Activated CD4-positive, alpha-beta T cell treated with anti-CD3 and anti-CD28 coated beads, Interleukin-2, amount 10 ng/mL, durations not matched to agents 24 days and 14 days (primary cell): Measurements from ENCODE around the gene GLT1D1. TPM values are rescaled to one million over a fixed set of nuclear protein-coding genes. Genes with fewer than 3 reads are reported as not detected.
"Not testable (repeated sequence)": the region's sequence is repeated elsewhere in the genome, so short reads cannot be mapped to it uniquely, and the experiment has no call there.

Experiments
- DNase-seq: peaks from one replicate; pipeline ENCODE4 v3.0.0; 2022
- H3K27ac Mint-ChIP-seq: one replicate; pipeline ENCODE4 v1.8.0; 2022; ENCODE audit warnings: mild to moderate bottlenecking, mixed read lengths
- H3K27me3 Mint-ChIP-seq: one replicate; pipeline ENCODE4 v1.8.0; 2022; ENCODE audit warnings: mixed read lengths
- H3K36me3 Mint-ChIP-seq: one replicate; pipeline ENCODE4 v1.8.0; 2022; ENCODE audit warnings: low read depth, mild to moderate bottlenecking, mixed read lengths
- H3K4me1 Mint-ChIP-seq: one replicate; pipeline ENCODE4 v1.8.0; 2021; ENCODE audit warnings: mixed read lengths
- H3K4me3 Mint-ChIP-seq: one replicate; pipeline ENCODE4 v1.8.0; 2022; ENCODE audit warnings: mild to moderate bottlenecking, moderate library complexity, mixed read lengths
- H3K9me3 Mint-ChIP-seq: one replicate; pipeline ENCODE4 v1.8.0; 2021; ENCODE audit warnings: mixed read lengths
- intact Hi-C: fragments of 100-400 bp; cut with micrococcal nuclease; formaldehyde crosslinking; loops from one replicate; pipeline ENCODE4 v1.15.1; 2023
- total RNA-seq: library from RNA; stranded (reverse); gene quantifications from 2 replicates; pipeline ENCODE4 v1.2.3, GENCODE V29; 2022

Gene GLT1D1
- 2.2 TPM in 2 replicates for total RNA-seq

DNA sequence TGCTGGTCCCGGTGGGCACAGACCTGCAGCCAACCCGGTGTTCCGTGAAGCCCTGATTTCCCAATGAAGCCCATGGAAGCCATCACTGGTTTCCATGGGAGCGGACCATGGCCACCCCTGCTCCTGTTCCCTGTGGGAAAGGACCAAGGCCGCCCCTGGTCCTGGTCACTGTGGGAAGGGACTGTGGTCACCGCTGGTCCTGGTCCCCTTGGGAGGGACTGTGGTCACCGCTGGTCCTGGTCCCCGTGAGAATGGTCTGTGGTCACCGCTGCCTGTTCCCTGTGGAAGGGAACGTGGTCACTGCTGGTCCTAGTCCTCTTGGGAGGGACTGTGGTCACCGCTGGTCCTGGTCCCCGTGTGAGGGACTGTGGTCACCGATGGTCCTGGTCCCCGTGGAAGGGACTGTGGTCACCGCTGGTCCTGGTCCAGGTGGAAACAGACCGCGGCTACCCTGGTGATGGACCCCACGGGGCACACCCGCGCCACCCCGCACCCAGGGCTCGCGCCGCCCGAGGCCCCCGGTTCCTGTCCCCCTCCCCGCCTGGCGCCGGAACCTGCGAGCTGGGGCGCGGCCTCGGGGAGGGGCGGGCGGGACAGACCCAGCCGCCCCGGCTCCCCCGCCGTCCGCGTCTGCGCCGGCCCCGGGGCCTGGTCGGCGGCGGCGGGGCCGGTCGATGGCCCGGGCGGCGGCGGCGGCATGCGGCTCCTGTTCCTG lies at the start of gene GLT1D1:
GLT1D1 (plus strand) TSS at position 594 of the 715 bp plus-strand sequence; CDS start at position 698, 104 bp downstream.
- Mint-ChIP-seq H3K4me1 (no peaks in the 10 kb centered on the region), H3K4me3 (peak within 1 kb of the TSS; percentile 55), H3K36me3 (peaks cover 2% of the 10 kb centered on the region), H3K27ac (no peak within 1 kb of the TSS), H3K27me3 (peaks cover 27% of the 10 kb centered on the region), H3K9me3 (peaks cover 4% of the 10 kb centered on the region)
- intact Hi-C loops: no loop called here
- DNase-seq: no peak

DNA sequence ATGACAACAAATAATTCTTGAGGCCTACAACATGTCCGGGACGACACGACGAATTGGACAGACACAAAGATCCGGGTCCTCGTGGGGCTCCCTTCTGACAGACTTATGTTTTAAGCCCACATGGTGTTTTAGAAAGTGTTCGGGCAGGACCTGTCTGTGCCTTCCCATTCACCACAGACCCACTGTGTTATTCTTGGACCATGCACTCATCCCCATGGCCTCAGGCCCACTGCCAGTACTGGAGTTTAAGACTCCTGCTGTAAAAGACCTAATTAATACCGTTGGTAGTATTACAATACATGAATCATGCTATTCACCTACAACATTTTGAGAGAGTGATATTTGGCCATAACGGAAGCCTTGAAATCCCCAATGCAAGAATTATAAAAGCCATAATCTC lies 49.5 kb upstream of the GLT1D1 start:
- H3K4me1 Mint-ChIP-seq: peaks cover 12% of the 10 kb centered on the region
- no peak for DNase-seq
- no peaks in the 10 kb centered on the region for H3K9me3 Mint-ChIP-seq
- peaks cover 62% of the 10 kb centered on the region for H3K36me3 Mint-ChIP-seq
- intact Hi-C loops: no loop called here
- no peak overlapping the region for H3K4me3 Mint-ChIP-seq
- no peaks in the 10 kb centered on the region for H3K27me3 Mint-ChIP-seq
- no peak overlapping the region for H3K27ac Mint-ChIP-seq

DNA sequence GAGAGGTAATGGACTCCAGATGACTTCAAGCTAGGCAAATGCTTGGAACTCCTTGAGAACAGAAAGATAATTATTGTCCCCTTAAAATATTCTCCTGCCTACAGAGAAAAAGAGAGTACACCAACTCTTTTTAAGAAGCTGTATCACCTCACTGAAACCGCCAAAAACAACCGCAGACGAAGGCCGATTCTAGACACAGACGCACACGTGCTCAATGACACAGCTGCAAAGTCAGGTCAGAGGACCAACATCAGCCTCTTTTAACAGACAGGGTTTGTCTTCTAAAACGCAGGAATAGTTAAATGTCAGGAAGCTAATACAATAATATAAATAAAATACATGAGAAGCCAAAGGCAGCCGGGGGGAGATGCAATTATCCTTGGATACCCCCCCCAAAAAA lies 48.5 kb upstream of the GLT1D1 start:
- H3K4me3 Mint-ChIP-seq: no peak overlapping the region
- H3K9me3 Mint-ChIP-seq: no peaks in the 10 kb centered on the region
- H3K36me3 Mint-ChIP-seq: peaks cover 63% of the 10 kb centered on the region
- no peak for DNase-seq
- H3K27ac Mint-ChIP-seq: no peak overlapping the region
- no peaks in the 10 kb centered on the region for H3K27me3 Mint-ChIP-seq
- intact Hi-C loops: no loop called here
- peaks cover 16% of the 10 kb centered on the region for H3K4me1 Mint-ChIP-seq

DNA sequence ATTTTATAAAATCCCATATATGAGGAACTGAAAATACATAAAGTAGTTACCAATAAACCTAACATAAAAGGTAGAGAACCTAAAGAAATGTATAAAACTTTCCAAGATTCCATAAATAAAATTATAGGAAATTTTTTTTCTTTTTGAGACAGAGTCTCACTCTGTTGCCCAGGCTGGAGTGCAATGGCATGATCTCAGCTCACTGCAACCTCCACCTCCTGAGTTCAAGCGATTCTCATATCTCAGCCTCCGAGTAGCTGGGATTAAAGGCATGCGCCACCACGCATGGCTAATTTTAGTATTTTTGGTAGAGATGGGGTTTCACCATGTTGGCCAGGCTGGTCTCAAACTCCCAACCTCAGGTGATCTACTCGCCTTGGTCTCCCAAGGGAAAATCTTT lies 47.9 kb upstream of the GLT1D1 start:
- peaks cover 65% of the 10 kb centered on the region for H3K36me3 Mint-ChIP-seq

DNA sequence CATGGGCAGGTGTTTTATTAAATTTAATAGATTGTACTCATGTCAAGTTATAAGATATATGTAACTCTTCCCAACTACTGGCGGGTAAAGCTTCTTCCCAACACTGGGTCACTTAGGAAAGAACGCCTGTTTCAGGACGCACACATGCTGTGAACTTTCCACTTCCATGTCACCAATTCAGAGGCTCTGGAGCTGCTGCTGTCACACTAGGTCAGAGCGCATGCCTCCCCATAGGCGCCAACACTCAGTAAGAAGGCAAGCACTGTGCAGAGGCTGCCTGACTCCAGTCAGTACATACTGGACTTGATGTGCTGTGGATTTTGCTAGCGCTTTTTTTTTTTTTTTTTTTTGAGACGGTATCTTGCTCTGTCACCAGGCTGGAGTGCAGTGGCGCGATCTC lies 46.7 kb upstream of the GLT1D1 start:
- Mint-ChIP-seq H3K27me3 (no peaks in the 10 kb centered on the region), H3K4me1 (peaks cover 33% of the 10 kb centered on the region), H3K9me3 (no peaks in the 10 kb centered on the region), H3K4me3 (no peak overlapping the region), H3K27ac (no peak overlapping the region), H3K36me3 (peaks cover 62% of the 10 kb centered on the region)
- intact Hi-C loops: no loop called here
- DNase-seq: no peak

More for the DNA sequence above, 47.9 kb upstream of the GLT1D1 start:
- DNase-seq, H3K9me3 Mint-ChIP-seq, H3K27me3 Mint-ChIP-seq, intact Hi-C loops, H3K27ac Mint-ChIP-seq, H3K4me3 Mint-ChIP-seq: not testable (repeated sequence)
- peaks cover 22% of the 10 kb centered on the region for H3K4me1 Mint-ChIP-seq

DNA sequence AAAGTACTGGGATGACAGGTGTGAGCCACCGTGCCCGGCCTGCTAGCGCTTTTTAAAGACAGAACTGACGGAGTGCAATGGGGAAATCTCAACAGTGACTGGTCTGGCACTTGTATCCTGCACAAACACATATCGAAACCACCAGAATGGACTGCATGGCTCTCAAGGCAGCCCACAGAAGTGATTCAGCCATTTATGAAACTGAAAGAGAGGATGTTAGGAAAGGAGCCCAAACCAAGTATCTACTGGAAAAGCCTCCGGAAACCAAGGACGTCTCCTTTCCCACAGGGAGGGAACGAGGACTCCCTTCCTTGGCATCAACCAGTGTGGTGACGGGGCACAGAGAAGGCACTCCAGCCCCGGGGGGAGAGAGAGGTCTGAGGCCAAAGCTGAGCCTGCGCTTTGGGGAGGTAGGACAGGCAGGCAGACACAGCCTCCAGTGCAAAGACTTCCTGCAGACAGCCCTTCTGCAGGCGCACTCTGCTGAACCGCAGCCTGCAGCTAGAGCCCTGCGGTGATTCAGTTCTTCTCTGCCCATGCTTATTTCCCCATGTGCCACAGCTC lies 46.0 kb upstream of the GLT1D1 start:
- intact Hi-C loops: no loop called here
- H3K27me3 Mint-ChIP-seq: no peaks in the 10 kb centered on the region
- H3K4me3 Mint-ChIP-seq: no peak overlapping the region
- peaks cover 35% of the 10 kb centered on the region for H3K4me1 Mint-ChIP-seq
- H3K9me3 Mint-ChIP-seq: no peaks in the 10 kb centered on the region
- no peak for DNase-seq
- H3K27ac Mint-ChIP-seq: no peak overlapping the region
- H3K36me3 Mint-ChIP-seq: peaks cover 66% of the 10 kb centered on the region

DNA sequence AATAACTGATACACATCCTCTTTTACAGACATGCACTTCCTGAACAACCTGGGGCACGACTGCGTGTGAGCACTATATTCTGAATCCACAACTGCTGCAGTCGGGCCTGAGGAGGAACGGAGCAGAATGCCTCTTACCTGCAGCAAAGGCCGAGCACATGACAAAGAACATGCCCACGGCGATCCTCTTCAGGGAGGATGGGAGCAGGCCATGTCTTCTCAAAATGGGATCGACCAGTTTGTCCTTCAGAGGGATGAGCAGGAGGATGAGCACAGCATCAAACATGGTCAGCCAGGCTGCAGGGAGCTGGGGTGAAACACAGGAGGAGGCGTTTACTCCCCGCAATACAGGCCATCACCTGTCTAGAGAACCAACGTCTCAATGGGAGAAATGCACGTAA lies 44.6 kb upstream of the GLT1D1 start:
- Mint-ChIP-seq H3K4me3 (no peak overlapping the region), H3K27ac (no peak overlapping the region), H3K36me3 (peaks cover 61% of the 10 kb centered on the region), H3K4me1 (peaks cover 40% of the 10 kb centered on the region), H3K9me3 (no peaks in the 10 kb centered on the region), H3K27me3 (no peaks in the 10 kb centered on the region)
- intact Hi-C loops: no loop called here
- DNase-seq: no peak

DNA sequence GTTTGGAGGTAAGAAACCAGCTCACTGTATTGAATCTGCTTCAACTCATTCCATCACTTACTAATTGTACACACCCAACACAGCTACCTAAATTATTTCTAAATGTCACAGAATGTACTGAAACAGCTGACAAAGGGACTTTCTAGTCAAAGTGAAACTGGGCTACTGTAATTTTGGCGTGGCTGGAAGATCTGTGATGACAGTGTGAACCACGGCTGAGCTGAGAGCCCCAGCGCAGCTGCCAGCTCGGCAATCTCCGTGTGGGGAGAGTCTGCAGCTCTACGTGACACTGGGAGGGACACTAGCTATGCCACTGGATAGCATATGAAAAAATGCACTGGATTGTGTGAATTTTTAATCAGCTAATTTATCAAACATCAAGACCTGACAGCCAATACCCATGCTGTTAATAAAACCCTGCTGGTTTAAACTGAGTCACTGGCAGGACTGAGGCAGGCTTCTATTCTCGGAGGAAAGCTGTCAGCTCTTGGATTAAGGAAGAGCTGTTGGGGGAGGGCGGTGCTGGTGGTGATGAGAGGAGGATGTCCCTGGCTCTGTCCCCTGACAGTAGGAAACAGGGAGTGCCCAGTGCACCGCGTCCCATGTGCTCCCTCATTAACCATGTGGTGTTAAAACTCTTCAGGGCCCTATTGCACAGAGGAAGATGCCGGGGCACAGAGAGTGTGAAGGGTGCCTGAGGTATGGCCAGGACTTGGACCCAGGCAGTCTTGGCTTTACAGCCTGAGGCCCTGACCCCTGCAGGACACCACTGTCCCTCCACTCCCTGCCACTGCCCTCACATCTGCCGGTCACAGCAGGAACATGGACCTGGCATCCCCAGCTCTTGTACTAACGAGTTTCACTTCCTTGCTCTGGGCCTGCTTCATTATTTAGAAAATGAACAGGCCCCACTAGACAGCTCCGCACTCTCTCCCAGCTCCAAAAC lies 42.8 kb upstream of the GLT1D1 start:
- Mint-ChIP-seq H3K9me3 (no peaks in the 10 kb centered on the region), H3K4me3 (peak overlapping the region; percentile 73), H3K36me3 (peaks cover 63% of the 10 kb centered on the region), H3K27me3 (no peaks in the 10 kb centered on the region), H3K4me1 (peaks cover 51% of the 10 kb centered on the region), H3K27ac (peak overlapping the region; percentile 82)
- DNase-seq: peak; percentile 84
- intact Hi-C loops: loop anchor here (1.0 kb wide), 1 partner anchor 13 kb away; the partner anchor contains the start of gene SLC15A4

DNA sequence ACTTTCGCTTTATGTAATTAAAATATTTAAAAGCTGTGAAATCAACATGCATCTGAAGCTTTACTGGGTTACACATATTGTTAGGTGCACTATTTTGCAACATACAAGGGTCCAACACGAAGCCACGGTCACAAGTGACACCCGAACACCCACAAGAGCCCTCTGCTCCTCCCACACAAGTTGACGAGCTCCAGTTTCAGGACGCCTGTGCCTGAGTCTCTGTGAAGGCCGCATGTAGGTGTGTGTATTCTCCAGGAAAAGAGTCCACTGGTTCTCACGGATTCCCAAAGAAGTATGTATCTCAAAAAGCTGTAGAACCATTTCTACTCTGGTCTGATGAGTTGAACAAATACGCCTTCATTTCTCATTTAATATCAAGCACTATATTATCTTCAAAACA lies 41.5 kb upstream of the GLT1D1 start:
- intact Hi-C loops: no loop called here
- peaks cover 57% of the 10 kb centered on the region for H3K36me3 Mint-ChIP-seq
- no peaks in the 10 kb centered on the region for H3K9me3 Mint-ChIP-seq

DNA sequence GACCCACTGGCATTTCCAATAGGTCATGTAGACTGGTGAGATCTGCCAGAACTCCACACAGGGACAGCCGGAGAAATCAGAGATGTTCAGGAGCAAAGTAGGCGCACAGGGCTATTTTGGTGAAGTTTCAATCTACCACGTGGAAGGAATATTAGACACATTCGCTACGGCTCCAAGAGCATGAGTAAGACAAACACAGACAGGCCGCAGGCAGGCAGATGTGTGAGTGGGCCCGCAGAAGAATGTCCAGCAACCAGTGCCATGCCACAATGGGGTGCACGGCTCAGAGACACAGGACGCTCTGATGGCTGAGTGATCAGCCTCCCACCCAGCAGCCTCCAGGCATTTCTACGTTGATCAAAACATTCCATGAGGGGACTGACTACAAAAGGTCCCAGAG lies 39.9 kb upstream of the GLT1D1 start:
- Mint-ChIP-seq H3K36me3 (peaks cover 55% of the 10 kb centered on the region), H3K27ac (no peak overlapping the region), H3K4me3 (no peak overlapping the region), H3K9me3 (no peaks in the 10 kb centered on the region), H3K4me1 (peaks cover 69% of the 10 kb centered on the region), H3K27me3 (no peaks in the 10 kb centered on the region)
- intact Hi-C loops: no loop called here
- DNase-seq: no peak

More for the DNA sequence above, 41.5 kb upstream of the GLT1D1 start:
- Mint-ChIP-seq H3K27me3 (no peaks in the 10 kb centered on the region), H3K4me1 (peaks cover 58% of the 10 kb centered on the region), H3K27ac (no peak overlapping the region), H3K4me3 (peak overlapping the region; percentile 44)
- no peak for DNase-seq

DNA sequence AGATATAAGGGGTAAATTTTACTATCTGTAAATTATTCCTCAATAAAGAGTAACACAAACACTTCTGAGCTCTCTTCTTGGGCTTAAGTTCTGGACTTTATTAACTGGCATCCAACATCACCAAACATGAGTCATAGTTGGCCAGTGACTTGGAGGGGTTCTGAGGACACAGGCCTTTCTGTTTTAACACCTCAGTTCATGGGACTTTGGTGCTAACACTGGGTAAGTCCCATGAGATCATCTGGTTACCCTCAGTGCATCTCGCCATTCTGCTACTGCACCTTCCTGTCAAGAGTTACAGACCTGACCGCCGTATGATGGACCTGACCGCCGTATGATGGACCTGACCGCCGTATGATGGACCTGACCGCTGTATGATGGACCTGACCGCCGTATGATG lies 39.4 kb upstream of the GLT1D1 start:
- no peaks in the 10 kb centered on the region for H3K9me3 Mint-ChIP-seq
- intact Hi-C loops: no loop called here
- H3K4me3 Mint-ChIP-seq: no peak overlapping the region
- no peaks in the 10 kb centered on the region for H3K27me3 Mint-ChIP-seq
- peaks cover 70% of the 10 kb centered on the region for H3K4me1 Mint-ChIP-seq
- no peak overlapping the region for H3K27ac Mint-ChIP-seq
- DNase-seq: no peak
- H3K36me3 Mint-ChIP-seq: peaks cover 50% of the 10 kb centered on the region

DNA sequence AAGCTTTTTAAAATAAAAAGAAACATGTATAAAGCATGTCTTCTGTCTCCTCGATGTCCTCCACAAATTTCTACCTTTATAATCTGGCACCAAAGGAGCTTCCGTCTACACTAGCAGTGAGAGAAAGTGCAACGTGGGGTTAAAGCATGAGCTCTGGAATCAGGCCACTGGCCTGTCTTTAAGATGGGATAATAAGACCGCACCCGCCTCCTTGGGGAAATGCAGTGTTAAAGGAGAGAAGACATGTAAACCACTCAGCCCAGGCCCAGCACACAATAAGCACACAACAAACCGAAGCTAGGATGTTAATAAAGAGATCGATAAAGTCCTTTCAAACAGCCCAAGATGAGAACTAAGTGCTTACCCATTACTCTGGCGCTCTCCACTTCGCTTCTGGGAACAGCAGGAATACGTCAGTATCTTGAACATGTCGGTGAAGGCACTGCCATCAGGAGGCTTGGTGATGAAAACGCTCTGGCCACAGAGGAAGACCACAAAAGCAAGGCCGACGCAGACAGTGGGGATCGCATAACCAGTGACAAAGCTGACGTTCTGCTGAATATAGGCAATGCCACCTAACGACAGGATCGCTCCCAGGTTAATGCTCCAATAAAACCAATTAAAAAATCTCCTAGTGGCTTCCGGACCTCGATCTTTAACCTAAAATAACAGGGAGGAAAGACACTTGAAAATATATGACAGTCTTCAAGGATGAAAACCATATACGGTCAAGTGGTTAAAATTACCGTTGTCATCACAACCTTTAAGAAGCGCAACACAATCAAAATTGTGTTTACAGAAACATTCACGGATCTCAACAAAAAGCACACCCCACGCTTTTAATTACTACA lies 38.6 kb upstream of the GLT1D1 start:
- Mint-ChIP-seq H3K27me3 (no peaks in the 10 kb centered on the region), H3K36me3 (peaks cover 51% of the 10 kb centered on the region), H3K4me1 (peaks cover 71% of the 10 kb centered on the region), H3K9me3 (no peaks in the 10 kb centered on the region), H3K27ac (no peak overlapping the region), H3K4me3 (no peak overlapping the region)
- DNase-seq: no peak
- intact Hi-C loops: no loop called here
